VCaP (cell line): Measurements from ENCODE around the gene OBSL1.

Source experiments
- H3K27ac ChIP-seq: fragments of 450-650 bp; 2 replicates; pipeline ENCODE4 v1.5.1; 2017
- TF ChIP-seq, protein P1 (sequence below): fragments of 450-650 bp; conservative IDR thresholded peaks from 2 replicates; pipeline ENCODE4 v1.5.1; 2017; ENCODE audit warnings: mild to moderate bottlenecking, moderate library complexity

Gene OBSL1

DNA sequence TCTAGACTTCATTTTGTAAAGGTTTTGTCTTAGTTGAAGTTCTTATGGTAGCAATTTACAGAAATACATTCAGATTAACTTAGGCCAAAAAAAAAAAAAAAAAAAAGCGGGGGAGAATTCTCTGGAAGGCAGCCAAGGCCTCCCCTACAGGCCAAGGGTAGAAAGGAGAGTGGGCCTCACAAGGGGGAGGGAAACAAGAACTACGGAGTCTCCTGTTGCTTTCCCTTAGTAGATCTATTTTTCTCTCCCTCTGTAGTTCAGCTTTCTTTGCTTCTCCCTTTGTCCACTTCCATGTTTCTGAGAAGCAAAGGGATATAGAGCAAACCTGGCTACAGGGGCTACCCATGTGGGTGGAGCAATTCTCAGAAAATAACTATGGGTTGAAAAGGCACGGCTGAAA lies 23.9 kb upstream of the OBSL1 start:
- H3K27ac ChIP-seq, result no peak overlapping the region
- TF ChIP-seq, protein P1, sequence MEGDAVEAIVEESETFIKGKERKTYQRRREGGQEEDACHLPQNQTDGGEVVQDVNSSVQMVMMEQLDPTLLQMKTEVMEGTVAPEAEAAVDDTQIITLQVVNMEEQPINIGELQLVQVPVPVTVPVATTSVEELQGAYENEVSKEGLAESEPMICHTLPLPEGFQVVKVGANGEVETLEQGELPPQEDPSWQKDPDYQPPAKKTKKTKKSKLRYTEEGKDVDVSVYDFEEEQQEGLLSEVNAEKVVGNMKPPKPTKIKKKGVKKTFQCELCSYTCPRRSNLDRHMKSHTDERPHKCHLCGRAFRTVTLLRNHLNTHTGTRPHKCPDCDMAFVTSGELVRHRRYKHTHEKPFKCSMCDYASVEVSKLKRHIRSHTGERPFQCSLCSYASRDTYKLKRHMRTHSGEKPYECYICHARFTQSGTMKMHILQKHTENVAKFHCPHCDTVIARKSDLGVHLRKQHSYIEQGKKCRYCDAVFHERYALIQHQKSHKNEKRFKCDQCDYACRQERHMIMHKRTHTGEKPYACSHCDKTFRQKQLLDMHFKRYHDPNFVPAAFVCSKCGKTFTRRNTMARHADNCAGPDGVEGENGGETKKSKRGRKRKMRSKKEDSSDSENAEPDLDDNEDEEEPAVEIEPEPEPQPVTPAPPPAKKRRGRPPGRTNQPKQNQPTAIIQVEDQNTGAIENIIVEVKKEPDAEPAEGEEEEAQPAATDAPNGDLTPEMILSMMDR, result no peak

DNA sequence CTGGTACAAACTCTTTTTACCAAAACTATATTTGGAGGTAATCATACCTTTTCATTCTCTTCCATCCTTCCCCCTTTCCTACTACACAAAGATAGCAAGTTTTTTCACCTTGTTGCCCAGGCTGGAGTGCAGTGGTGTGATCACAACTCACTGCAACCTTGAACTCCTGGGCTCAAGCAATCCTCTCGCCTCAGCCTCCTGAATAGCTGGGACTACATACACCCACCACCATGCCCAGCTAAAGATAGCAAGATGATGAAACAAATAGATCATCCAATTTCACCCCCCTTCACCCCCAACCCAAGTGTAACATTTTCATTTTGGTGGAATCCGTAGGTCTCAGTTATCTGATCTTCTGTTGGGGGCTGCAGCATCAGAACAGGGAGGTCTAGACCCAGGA lies 21.8 kb upstream of the OBSL1 start:
- TF ChIP-seq, protein P1, result no peak
- H3K27ac ChIP-seq, result no peak overlapping the region

DNA sequence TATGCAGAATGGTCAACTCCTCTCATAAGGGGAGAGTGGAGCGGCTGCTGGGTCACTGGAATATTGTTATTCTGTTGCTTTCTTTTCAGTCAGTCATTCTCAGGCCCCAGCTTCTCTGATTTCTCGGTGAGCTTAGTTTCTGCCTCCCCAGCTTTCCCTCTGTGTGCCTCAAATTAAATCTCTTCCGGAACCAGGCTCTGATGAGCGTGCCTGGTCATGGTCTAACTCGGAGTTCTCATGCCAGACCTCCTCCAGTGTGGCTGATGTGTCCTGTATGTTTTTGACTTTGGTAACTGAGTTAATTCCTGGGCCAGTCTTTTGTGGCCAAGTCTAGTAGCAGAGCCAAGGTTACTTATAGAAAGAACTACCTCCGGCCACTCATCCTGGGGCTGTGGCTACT lies 21.4 kb upstream of the OBSL1 start:
- no peak overlapping the region for H3K27ac ChIP-seq

DNA sequence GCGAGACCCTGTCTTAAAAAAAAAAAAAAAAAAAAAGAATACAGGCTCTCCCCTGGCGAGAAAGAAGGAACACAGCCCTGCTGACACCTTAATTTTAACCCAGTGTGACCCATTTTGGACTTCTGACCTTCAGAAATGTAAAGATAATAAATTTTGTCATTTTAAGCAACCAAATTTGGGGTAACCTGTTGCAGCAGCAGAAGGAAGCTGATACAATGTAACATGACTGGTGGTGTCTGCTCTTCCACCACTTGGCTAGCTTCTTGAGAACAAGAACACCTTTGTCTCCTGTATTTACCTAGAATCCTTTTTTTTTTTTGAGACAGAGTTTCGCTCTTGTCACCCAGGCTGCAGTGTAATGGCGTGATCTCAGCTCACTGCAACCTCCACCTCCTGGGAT lies 19.8 kb upstream of the OBSL1 start:
- TF ChIP-seq, protein P1, result no peak

More for the DNA sequence above, 21.4 kb upstream of the OBSL1 start:
- TF ChIP-seq, protein P1, result no peak

DNA sequence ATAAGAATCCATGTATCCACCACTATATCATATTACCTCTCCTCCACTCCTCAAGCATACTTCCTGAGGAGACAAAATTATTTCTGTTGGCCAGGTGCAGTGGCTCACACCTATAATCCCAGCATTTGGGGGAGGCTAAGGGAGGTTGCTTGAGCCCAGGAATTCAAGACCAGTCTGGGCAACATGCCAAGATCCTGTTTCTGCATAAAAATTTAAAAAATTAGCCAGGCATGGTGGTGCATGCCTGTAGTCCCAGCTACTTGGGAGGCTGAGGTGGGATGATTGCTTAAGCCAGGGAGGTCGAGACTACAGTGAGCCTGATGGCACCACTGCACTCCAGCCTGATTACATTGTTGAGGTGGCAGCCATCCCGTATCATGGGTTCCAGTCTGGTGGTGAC lies 10.0 kb upstream of the OBSL1 start:
- TF ChIP-seq, protein P1, result no peak
- no peak overlapping the region for H3K27ac ChIP-seq

More for the DNA sequence above, 19.8 kb upstream of the OBSL1 start:
- no peak overlapping the region for H3K27ac ChIP-seq

DNA sequence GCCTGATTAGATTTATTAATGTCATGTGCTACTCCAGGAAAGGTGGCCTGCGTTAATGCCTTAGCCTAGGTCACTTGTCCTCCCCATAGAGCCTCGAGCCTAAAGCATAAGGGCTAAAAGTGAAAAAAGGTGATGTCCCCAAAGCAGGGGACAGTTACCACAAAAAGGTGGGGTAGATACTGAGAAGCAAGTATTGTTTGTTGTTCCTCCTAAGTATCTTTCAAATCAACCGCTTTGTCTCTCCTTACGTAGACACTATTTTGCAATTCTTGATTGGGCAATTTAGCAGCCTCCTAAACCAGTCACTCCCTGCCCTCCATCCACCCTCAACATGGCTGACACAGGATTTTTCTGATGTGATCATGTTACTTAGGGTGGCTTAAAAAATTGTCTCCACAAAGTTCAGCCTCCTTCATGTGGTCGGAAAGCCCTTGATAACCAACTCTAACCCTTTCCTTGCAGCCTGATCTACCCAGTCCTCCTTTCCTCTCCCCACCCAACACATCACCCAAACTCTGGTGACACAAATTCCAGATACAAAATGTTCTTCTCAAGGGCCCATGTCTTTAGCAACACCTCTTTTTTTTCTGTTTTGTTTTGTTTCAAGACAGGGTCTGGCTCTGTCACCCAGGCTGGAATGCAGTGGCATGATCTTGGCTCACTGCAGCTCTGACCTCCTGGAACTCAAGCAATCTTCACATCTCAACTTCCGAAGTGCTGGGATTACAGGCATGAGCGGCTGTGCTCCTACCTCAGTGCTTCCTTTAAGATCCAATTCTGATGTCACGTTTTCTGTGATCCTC lies 7.7 kb upstream of the OBSL1 start:
- H3K27ac ChIP-seq, result no peak overlapping the region
- TF ChIP-seq, protein P1, result no peak

DNA sequence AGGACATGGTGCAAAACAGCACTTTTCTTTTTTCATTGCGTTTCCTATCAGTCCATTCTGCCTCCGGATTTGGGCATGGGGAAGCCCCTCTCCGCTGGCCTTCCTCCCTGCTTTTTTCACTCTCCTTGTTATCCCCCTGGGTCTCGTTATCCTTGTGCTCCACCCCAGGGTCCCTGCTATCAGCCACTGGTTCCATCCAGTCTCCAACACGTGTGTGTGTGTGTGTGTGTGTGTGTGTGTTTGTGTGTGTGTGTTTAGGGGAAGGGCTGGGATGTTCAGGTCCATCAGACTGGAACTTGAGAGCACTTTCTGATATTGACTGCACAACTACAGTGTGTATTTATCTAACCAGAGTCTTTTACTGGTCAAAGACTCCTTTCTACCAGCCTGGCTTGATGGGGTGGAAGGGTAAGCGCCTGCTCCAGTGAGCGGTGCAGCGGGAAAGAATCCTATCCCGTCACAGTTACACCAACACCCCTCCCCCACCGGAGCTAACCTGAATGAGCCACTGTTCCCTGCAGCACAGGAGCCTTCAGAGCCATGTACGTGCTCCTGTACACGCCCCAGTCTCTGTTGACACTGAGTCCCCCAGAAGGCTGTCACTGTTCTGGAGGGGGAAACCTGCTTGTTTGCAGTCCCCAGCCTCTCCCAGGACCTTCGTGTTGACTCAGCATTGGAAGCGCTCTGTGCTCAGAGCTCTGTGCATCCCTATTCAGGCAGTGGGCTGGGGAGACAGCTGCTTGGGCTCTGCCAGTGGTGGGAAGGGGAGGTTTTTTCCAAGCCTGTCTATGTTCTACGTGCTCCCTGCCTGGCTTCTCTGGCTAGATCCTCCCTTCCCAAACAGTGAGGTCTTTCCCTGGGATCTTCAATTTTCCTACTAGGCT lies 5.4 kb upstream of the OBSL1 start:
- TF ChIP-seq, protein P1, result no peak
- no peak overlapping the region for H3K27ac ChIP-seq
